ENCODE data around the gene TMOD1. TPM values are rescaled to one million over a fixed set of nuclear protein-coding genes. Genes with fewer than 3 reads are reported as not detected.

The TMOD1 gene
- total and polyA plus RNA-seq, 2 experiments from 2014 or later, result 0.69 to 4.5 TPM

- H4K20me1 ChIP-seq (replicated peaks; ENCODE audit: insufficient read depth), result peaks cover 48% of the 10 kb centered on the region
- TF ChIP-seq, protein P1, sequence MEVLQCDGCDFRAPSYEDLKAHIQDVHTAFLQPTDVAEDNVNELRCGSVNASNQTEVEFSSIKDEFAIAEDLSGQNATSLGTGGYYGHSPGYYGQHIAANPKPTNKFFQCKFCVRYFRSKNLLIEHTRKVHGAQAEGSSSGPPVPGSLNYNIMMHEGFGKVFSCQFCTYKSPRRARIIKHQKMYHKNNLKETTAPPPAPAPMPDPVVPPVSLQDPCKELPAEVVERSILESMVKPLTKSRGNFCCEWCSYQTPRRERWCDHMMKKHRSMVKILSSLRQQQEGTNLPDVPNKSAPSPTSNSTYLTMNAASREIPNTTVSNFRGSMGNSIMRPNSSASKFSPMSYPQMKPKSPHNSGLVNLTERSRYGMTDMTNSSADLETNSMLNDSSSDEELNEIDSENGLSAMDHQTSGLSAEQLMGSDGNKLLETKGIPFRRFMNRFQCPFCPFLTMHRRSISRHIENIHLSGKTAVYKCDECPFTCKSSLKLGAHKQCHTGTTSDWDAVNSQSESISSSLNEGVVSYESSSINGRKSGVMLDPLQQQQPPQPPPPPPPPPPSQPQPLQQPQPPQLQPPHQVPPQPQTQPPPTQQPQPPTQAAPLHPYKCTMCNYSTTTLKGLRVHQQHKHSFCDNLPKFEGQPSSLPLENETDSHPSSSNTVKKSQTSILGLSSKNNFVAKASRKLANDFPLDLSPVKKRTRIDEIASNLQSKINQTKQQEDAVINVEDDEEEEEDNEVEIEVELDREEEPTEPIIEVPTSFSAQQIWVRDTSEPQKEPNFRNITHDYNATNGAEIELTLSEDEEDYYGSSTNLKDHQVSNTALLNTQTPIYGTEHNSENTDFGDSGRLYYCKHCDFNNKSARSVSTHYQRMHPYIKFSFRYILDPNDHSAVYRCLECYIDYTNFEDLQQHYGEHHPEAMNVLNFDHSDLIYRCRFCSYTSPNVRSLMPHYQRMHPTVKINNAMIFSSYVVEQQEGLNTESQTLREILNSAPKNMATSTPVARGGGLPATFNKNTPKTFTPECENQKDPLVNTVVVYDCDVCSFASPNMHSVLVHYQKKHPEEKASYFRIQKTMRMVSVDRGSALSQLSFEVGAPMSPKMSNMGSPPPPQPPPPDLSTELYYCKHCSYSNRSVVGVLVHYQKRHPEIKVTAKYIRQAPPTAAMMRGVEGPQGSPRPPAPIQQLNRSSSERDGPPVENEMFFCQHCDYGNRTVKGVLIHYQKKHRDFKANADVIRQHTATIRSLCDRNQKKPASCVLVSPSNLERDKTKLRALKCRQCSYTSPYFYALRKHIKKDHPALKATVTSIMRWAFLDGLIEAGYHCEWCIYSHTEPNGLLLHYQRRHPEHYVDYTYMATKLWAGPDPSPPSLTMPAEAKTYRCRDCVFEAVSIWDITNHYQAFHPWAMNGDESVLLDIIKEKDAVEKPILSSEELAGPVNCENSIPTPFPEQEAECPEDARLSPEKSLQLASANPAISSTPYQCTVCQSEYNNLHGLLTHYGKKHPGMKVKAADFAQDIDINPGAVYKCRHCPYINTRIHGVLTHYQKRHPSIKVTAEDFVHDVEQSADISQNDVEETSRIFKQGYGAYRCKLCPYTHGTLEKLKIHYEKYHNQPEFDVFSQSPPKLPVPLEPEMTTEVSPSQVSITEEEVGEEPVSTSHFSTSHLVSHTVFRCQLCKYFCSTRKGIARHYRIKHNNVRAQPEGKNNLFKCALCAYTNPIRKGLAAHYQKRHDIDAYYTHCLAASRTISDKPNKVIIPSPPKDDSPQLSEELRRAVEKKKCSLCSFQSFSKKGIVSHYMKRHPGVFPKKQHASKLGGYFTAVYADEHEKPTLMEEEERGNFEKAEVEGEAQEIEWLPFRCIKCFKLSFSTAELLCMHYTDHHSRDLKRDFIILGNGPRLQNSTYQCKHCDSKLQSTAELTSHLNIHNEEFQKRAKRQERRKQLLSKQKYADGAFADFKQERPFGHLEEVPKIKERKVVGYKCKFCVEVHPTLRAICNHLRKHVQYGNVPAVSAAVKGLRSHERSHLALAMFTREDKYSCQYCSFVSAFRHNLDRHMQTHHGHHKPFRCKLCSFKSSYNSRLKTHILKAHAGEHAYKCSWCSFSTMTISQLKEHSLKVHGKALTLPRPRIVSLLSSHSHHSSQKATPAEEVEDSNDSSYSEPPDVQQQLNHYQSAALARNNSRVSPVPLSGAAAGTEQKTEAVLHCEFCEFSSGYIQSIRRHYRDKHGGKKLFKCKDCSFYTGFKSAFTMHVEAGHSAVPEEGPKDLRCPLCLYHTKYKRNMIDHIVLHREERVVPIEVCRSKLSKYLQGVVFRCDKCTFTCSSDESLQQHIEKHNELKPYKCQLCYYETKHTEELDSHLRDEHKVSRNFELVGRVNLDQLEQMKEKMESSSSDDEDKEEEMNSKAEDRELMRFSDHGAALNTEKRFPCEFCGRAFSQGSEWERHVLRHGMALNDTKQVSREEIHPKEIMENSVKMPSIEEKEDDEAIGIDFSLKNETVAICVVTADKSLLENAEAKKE (CRISPR knock-in tag; IDR thresholded peaks at IDR 0.05), result no peak
- TF ChIP-seq CREB1 (CRISPR knock-in tag; IDR thresholded peaks at IDR 0.05; ENCODE audit: low read depth) (no peak), EZH2phosphoT487 (IDR thresholded peaks at IDR 0.05; ENCODE audit: unreplicated experiment) (no peak), EZH2 (IDR thresholded peaks at IDR 0.05; ENCODE audit: low read depth, unreplicated experiment) (no peak), JUNB (IDR thresholded peaks at IDR 0.05; ENCODE audit: unreplicated experiment) (no peak), REST (IDR thresholded peaks at IDR 0.05; ENCODE audit: unreplicated experiment) (no peak), NANOG (IDR thresholded peaks at IDR 0.05; ENCODE audit: borderline replicate concordance) (no peak), STAT1 (IDR thresholded peaks at IDR 0.05; ENCODE audit: unreplicated experiment) (no peak), POLR2AphosphoS5 (IDR thresholded peaks at IDR 0.05; ENCODE audit: low read depth) (no peak), ZNF114 (CRISPR knock-in tag; IDR thresholded peaks at IDR 0.05) (no peak), ZNF331 (CRISPR knock-in tag; IDR thresholded peaks at IDR 0.05; ENCODE audit: low read depth) (no peak), CTCF (conservative IDR thresholded peaks at IDR 0.05; ENCODE audit: low read depth in 2 of 2) (no peak)
- TF ChIP-seq, protein P2, sequence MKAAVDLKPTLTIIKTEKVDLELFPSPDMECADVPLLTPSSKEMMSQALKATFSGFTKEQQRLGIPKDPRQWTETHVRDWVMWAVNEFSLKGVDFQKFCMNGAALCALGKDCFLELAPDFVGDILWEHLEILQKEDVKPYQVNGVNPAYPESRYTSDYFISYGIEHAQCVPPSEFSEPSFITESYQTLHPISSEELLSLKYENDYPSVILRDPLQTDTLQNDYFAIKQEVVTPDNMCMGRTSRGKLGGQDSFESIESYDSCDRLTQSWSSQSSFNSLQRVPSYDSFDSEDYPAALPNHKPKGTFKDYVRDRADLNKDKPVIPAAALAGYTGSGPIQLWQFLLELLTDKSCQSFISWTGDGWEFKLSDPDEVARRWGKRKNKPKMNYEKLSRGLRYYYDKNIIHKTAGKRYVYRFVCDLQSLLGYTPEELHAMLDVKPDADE (IDR thresholded peaks at IDR 0.05), result no peak
- Mint-ChIP-seq H3K9me3 (no peaks in the 10 kb centered on the region), H3K4me3 (peak overlapping the region; percentile 91), H3K27me3 (ENCODE audit: insufficient read depth, low read depth, poor library complexity) (peaks cover 7% of the 10 kb centered on the region), H3K36me3 (ENCODE audit: low read depth) (peaks cover 3% of the 10 kb centered on the region; the same call in 1 of the 3 replicates), H3K27ac (no peak overlapping the region), H3K4me1 (peaks cover 39% of the 10 kb centered on the region)
- peaks cover 3% of the 10 kb centered on the region; the same call in 1 of the 2 replicates for H3F3A ChIP-seq (replicated peaks; ENCODE audit: low read depth)
- H3K27ac ChIP-seq (ENCODE audit: low read depth), result no peak overlapping the region
- DNase-seq (ENCODE audit: low spot score), result no peak
- H3K36me3 ChIP-seq (ENCODE audit: insufficient read depth), result no peaks in the 10 kb centered on the region
- peak overlapping the region; percentile 91 for H3K4me3 ChIP-seq
- no peak for ATAC-seq
- H2AFZ ChIP-seq, result no peak overlapping the region
- H3K4me1 ChIP-seq (ENCODE audit: insufficient read depth), result peaks cover 20% of the 10 kb centered on the region
- peak overlapping the region; percentile 89 for H3K4me2 ChIP-seq
- H3K79me2 ChIP-seq (replicated peaks; ENCODE audit: insufficient read depth), result peaks cover 80% of the 10 kb centered on the region
- H3K27me3 ChIP-seq (ENCODE audit: insufficient read depth), result no peaks in the 10 kb centered on the region
- H3K9me2 ChIP-seq (ENCODE audit: insufficient read depth), result no peaks in the 10 kb centered on the region
Observed at GRCh38 chr9:97635026-97635425, 133.6 kb downstream of the TMOD1 start.

Measured in GM23338 (cell line).